GM12865 (cell line): ENCODE results near the gene SDF2.
"Not testable (repeated sequence)": the region's sequence is repeated elsewhere in the genome, so short reads cannot be mapped to it uniquely, and the experiment has no call there.

Experiments
- DNase-seq: peaks from one replicate; pipeline ENCODE4 v3.0.0; 2010; ENCODE audit warnings: low read depth
- H3K4me3 ChIP-seq: 2 replicates; pipeline ENCODE4 v1.5.1; 2011; ENCODE audit warnings: mild to moderate bottlenecking, low read depth, low read length, control low read depth
- TF ChIP-seq, protein P1 (sequence below): IDR thresholded peaks from 2 replicates; pipeline ENCODE4 v1.5.1; 2011; ENCODE audit warnings: low read length, control low read depth, low read depth, inconsistent platforms; ENCODE audit not compliant: insufficient read depth; ENCODE audit errors: missing control alignments

SDF2 gene

GRCh38 chr17:28616281-28616680, 45.4 kb downstream of the SDF2 start:
- DNase-seq: no peak
- TF ChIP-seq, protein P1, sequence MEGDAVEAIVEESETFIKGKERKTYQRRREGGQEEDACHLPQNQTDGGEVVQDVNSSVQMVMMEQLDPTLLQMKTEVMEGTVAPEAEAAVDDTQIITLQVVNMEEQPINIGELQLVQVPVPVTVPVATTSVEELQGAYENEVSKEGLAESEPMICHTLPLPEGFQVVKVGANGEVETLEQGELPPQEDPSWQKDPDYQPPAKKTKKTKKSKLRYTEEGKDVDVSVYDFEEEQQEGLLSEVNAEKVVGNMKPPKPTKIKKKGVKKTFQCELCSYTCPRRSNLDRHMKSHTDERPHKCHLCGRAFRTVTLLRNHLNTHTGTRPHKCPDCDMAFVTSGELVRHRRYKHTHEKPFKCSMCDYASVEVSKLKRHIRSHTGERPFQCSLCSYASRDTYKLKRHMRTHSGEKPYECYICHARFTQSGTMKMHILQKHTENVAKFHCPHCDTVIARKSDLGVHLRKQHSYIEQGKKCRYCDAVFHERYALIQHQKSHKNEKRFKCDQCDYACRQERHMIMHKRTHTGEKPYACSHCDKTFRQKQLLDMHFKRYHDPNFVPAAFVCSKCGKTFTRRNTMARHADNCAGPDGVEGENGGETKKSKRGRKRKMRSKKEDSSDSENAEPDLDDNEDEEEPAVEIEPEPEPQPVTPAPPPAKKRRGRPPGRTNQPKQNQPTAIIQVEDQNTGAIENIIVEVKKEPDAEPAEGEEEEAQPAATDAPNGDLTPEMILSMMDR: no peak
- H3K4me3 ChIP-seq: no peak overlapping the region

DNA sequence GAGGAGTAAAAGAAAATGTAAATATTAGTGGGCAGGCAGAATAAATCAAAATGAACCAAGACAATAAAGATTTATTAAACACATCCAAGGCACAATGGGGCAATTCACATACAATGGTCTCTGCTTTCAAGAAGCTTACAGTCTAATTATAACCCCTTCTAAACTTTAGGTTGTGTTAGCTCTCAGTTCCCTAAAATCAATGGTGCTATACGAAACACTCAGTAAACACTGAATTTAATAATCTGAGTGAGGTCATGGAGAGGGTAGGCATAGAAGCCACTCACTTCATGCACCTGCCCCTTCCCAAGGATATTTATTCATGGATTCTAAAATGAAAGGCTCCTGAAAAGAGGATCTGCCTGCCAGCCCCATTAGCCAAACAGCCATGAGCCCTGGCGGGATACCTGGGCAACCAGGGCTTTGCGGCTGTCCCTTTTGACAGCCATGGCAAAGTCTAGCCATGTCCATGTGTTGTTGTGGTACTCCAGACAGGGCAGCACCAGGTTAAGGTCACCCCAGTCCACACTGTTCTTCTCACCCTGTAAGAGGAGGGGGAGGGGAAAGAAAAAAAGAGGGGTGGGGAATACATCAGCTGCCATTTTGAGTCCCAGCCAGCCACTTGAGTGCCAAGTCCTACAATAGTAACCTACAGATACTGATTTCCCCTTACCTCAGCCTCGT, 46.3 kb downstream of the SDF2 start:
- no peak overlapping the region for H3K4me3 ChIP-seq
- TF ChIP-seq, protein P1: no peak
- DNase-seq: no peak

- no peak for DNase-seq
- no peak within 1 kb of the TSS for H3K4me3 ChIP-seq
- TF ChIP-seq, protein P1: no peak
Observed at GRCh38 chr17:28613931-28614381, 47.8 kb downstream of the SDF2 start, which contains the start of gene RSKR. Gene RSKR (minus strand): TSS chr17:28614185. CDS start chr17:28614161, 24 bp downstream.

GRCh38 chr17:28612936-28613872, 48.5 kb downstream of the SDF2 start:
- H3K4me3 ChIP-seq: no peak overlapping the region
- TF ChIP-seq, protein P1: peak; percentile 66
- DNase-seq: peak; percentile 45

- no peak overlapping the region for H3K4me3 ChIP-seq
- DNase-seq: no peak
- TF ChIP-seq, protein P1: no peak
Observed at GRCh38 chr17:28612531-28612930, 49.2 kb downstream of the SDF2 start.

DNA sequence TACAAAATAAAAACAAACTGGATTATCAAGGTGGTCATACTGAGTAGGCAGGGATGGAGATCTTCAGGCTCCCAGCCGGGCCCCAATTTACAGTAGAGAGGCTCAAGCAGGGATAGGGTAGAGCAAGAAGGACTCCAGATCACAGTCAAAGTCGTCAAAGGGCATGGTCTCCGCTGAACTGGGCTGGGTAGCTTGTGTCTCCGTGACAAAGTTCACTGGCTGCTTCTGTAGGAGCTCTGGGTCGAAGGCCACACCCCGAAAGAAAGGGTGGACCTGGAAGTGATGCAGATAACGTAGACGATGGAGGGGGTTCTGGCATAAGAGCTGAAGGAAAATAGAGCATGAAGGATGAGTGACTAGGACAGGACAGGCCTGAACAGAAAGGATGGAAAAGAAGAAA, 51.3 kb downstream of the SDF2 start:
- no peak overlapping the region for H3K4me3 ChIP-seq
- TF ChIP-seq, protein P1: no peak
- no peak for DNase-seq

GRCh38 chr17:28604031-28604430, 57.7 kb downstream of the SDF2 start:
- not testable (repeated sequence) for DNase-seq, H3K4me3 ChIP-seq
